WTC11 (cell line): ENCODE data around the gene SLC26A11. TPM values are rescaled to one million over a fixed set of nuclear protein-coding genes. Genes with fewer than 3 reads are reported as not detected.

ENCODE experiments used
- ATAC-seq: fragments of 200-7000 bp; cut with Tn5 transposase; 2 replicates; pipeline ENCODE4 v1.10.0; 2021; ENCODE audit warnings: mild to moderate bottlenecking, moderate library complexity
- CTCF ChIA-PET: fragments of 300-600 bp; sonication (Branson Sonifier 250); formaldehyde crosslinking; loops from one replicate; lab custom pipeline; 2021; ENCODE audit warnings: antibody characterized with exemption; lab: Charles Lee
- POLR2A ChIA-PET: fragments of 350-600 bp; sonication (Branson Sonifier 250); formaldehyde crosslinking; loops from one replicate; lab custom pipeline; 2021; ENCODE audit warnings: antibody characterized with exemption; lab: Charles Lee
- DNase-seq: peaks from one replicate; pipeline ENCODE4 v3.0.0; 2021; ENCODE audit warnings: low spot score
- H3K27ac Mint-ChIP-seq: 2 replicates; pipeline ENCODE4 v1.8.0; 2021; ENCODE audit warnings: mixed read lengths
- H3K27me3 Mint-ChIP-seq: 2 replicates; pipeline ENCODE4 v1.8.0; 2021; ENCODE audit warnings: low read depth, mild to moderate bottlenecking, moderate library complexity, mixed read lengths
- H3K36me3 Mint-ChIP-seq: 2 replicates; pipeline ENCODE4 v1.8.0; 2021; ENCODE audit warnings: mixed read lengths
- H3K4me1 Mint-ChIP-seq: 2 replicates; pipeline ENCODE4 v1.8.0; 2022; ENCODE audit warnings: mixed read lengths
- H3K4me3 Mint-ChIP-seq: 2 replicates; pipeline ENCODE4 v1.8.0; 2021; ENCODE audit warnings: mild to moderate bottlenecking, moderate library complexity, mixed read lengths
- H3K9me3 Mint-ChIP-seq: 2 replicates; pipeline ENCODE4 v1.8.0; 2021; ENCODE audit warnings: mixed read lengths
- ARID4B ChIP-seq: sonication (generic); formaldehyde crosslinking; IDR thresholded peaks from 2 replicates; pipeline ENCODE4 v1.8.0; 2023; ENCODE audit warnings: missing genetic modification reagents, mild to moderate bottlenecking, borderline replicate concordance
- CTCF ChIP-seq: fragments of 200-600 bp; IDR thresholded peaks from 2 replicates; pipeline ENCODE4 v1.8.0; 2022; ENCODE audit warnings: antibody characterized with exemption
- FOXK1 ChIP-seq: sonication (generic); formaldehyde crosslinking; IDR thresholded peaks from 2 replicates; pipeline ENCODE4 v1.8.0; 2022; ENCODE audit warnings: mild to moderate bottlenecking, moderate library complexity, missing genetic modification reagents
- GRHL2 ChIP-seq: fragments of 250-450 bp; sonication (Bioruptor Pico); IDR thresholded peaks from 2 replicates; pipeline ENCODE4 v1.8.0; 2022; ENCODE audit warnings: mild to moderate bottlenecking, moderate library complexity; ENCODE audit not compliant: insufficient replicate concordance, severe bottlenecking
- GTF2I ChIP-seq: fragments of 250-450 bp; sonication (Bioruptor Pico); conservative IDR thresholded peaks from 2 replicates; pipeline ENCODE4 v1.4.0; 2021; ENCODE audit warnings: mild to moderate bottlenecking
- TCF7 ChIP-seq: sonication (generic); formaldehyde crosslinking; IDR thresholded peaks from 2 replicates; pipeline ENCODE4 v1.8.0; 2022; ENCODE audit warnings: mild to moderate bottlenecking, low read depth, missing genetic modification reagents, moderate library complexity
- ZNF121 ChIP-seq: sonication (generic); formaldehyde crosslinking; IDR thresholded peaks from 2 replicates; pipeline ENCODE4 v1.8.0; 2023; ENCODE audit warnings: missing genetic modification reagents
- total RNA-seq: library from RNA; stranded (reverse); gene quantifications from 3 replicates; pipeline ENCODE4 v1.2.3, GENCODE V29; 2021

Gene SLC26A11
- total RNA-seq, 1 experiment from 2014 or later: 26.4 TPM

GRCh38 chr17:80248894-80249710 is 28.9 kb downstream of the SLC26A11 start (continued):
- TF ChIP-seq GTF2I (CRISPR knock-in tag): no peak

- Mint-ChIP-seq H3K9me3 (no peaks in the 10 kb centered on the region), H3K27me3 (no peaks in the 10 kb centered on the region), H3K4me3 (no peak overlapping the region), H3K4me1 (peaks cover 8% of the 10 kb centered on the region), H3K27ac (peak overlapping the region; percentile 63; the same call in 1 of the 2 replicates), H3K36me3 (0 out of 2 replicates have a peak, but pooled peaks cover 2% of the 10 kb centered on the region)
- DNase-seq (no peak), ATAC-seq (no peak)
- no peak for TF ChIP-seq FOXK1 (CRISPR knock-in tag)
- POLR2A ChIA-PET: no interaction called here
- CTCF ChIA-PET: interaction anchor here (0.6 to 1.2 kb wide), 6 partner anchors 19 to 68 kb away, joined by 3 to 6 read pairs (median 3); no protein-coding TSS in a partner anchor
These were observed 31.7 kb downstream of the SLC26A11 start for GRCh38 chr17:80251966-80252365.

- CTCF ChIA-PET: interaction anchor here (1.2 kb wide), 1 partner anchor 49 kb away, joined by 3 read pairs; no protein-coding TSS in a partner anchor
- 0 out of 2 replicates have a peak, but pooled peaks cover 2% of the 10 kb centered on the region for H3K36me3 Mint-ChIP-seq
These were observed 32.6 kb downstream of the SLC26A11 start for GRCh38 chr17:80252871-80253270.

GRCh38 chr17:80253631-80254395 is 33.6 kb downstream of the SLC26A11 start:
- ChIA-PET POLR2A (interaction anchor here (1.2 kb wide), 1 partner anchor 16 kb away, joined by 3 read pairs; no protein-coding TSS in a partner anchor), CTCF (no interaction called here)
- no peak for DNase-seq
- Mint-ChIP-seq H3K9me3 (no peaks in the 10 kb centered on the region), H3K36me3 (0 out of 2 replicates have a peak, but pooled peaks cover 2% of the 10 kb centered on the region), H3K27ac (peak overlapping the region; percentile 71), H3K27me3 (no peaks in the 10 kb centered on the region), H3K4me1 (peaks cover 25% of the 10 kb centered on the region), H3K4me3 (no peak overlapping the region)
- TF ChIP-seq ARID4B (CRISPR knock-in tag) (no peak), GTF2I (CRISPR knock-in tag) (no peak)
- no peak for ATAC-seq

More at GRCh38 chr17:80252871-80253270, 32.6 kb downstream of the SLC26A11 start:
- H3K4me3 Mint-ChIP-seq: no peak overlapping the region
- TF ChIP-seq ZNF121 (CRISPR knock-in tag) (peak; percentile 96), CTCF (peak; percentile 39; the same call in 1 of the 2 replicates), TCF7 (no peak), GRHL2 (no peak), FOXK1 (CRISPR knock-in tag) (0 out of 2 replicates have a peak, but pooled peaks have one; percentile 26)
- POLR2A ChIA-PET: no interaction called here
- H3K9me3 Mint-ChIP-seq: no peaks in the 10 kb centered on the region
- H3K27ac Mint-ChIP-seq: no peak overlapping the region
- peaks cover 16% of the 10 kb centered on the region for H3K4me1 Mint-ChIP-seq
- H3K27me3 Mint-ChIP-seq: no peaks in the 10 kb centered on the region
- ATAC-seq: peak; percentile 85
- DNase-seq: peak; percentile 81
